Measurements from ENCODE around the gene ADCY3.

DNA sequence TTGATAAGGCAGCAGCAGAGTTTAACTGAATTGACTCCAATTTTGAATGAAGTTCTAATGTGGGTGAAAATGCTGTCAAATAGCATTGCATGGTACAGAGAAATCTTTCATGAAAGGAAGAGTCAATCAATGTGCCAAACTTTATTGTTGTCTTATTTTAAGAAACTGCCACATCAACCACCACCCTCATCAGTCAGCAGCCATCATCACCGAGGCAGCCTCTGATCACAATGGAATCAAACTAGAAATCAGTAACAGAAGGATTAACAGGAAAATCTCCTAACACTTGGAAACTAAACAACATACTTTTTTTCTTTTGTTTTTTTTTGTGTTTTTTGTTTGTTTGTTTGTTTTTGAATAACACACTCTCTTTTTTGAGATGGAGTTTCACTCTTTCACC lies 41.9 kb upstream of the ADCY3 start:
- TF ChIP-seq, protein P1, sequence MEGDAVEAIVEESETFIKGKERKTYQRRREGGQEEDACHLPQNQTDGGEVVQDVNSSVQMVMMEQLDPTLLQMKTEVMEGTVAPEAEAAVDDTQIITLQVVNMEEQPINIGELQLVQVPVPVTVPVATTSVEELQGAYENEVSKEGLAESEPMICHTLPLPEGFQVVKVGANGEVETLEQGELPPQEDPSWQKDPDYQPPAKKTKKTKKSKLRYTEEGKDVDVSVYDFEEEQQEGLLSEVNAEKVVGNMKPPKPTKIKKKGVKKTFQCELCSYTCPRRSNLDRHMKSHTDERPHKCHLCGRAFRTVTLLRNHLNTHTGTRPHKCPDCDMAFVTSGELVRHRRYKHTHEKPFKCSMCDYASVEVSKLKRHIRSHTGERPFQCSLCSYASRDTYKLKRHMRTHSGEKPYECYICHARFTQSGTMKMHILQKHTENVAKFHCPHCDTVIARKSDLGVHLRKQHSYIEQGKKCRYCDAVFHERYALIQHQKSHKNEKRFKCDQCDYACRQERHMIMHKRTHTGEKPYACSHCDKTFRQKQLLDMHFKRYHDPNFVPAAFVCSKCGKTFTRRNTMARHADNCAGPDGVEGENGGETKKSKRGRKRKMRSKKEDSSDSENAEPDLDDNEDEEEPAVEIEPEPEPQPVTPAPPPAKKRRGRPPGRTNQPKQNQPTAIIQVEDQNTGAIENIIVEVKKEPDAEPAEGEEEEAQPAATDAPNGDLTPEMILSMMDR (IDR thresholded peaks at IDR 0.05): no peak
- TF ChIP-seq ZFX (IDR thresholded peaks at IDR 0.05; ENCODE audit: borderline replicate concordance): no peak
